GM18511 (cell line): ENCODE results near the gene G6PC1.
"Not testable (repeated sequence)": the region's sequence is repeated elsewhere in the genome, so short reads cannot be mapped to it uniquely, and the experiment has no call there.

Experiments
- ATAC-seq: cut with Tn5 transposase; IDR thresholded peaks from one replicate; pipeline ENCODE4 v1.9.1; 2021; ENCODE audit warnings: mild to moderate bottlenecking, moderate library complexity; ENCODE audit not compliant: unreplicated experiment

G6PC1 gene

DNA sequence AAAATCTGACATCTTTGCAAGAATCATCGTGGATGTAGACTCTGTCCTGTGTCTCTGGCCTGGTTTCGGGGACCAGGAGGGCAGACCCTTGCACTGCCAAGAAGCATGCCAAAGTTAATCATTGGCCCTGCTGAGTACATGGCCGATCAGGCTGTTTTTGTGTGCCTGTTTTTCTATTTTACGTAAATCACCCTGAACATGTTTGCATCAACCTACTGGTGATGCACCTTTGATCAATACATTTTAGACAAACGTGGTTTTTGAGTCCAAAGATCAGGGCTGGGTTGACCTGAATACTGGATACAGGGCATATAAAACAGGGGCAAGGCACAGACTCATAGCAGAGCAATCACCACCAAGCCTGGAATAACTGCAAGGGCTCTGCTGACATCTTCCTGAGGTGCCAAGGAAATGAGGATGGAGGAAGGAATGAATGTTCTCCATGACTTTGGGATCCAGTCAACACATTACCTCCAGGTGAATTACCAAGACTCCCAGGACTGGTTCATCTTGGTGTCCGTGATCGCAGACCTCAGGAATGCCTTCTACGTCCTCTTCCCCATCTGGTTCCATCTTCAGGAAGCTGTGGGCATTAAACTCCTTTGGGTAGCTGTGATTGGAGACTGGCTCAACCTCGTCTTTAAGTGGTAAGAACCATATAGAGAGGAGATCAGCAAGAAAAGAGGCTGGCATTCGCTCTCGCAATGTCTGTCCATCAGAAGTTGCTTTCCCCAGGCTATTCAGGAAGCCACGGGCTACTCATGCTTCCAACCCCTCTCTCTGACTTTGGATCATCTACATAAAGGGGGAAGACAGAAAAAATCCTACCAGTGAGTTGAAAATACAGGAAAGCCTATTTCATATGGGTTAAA is at the start of gene G6PC1:
G6PC1 (plus strand) TSS at position 340 of the 872 bp plus-strand sequence; CDS start at position 418, 78 bp downstream.
- ATAC-seq: no peak

DNA sequence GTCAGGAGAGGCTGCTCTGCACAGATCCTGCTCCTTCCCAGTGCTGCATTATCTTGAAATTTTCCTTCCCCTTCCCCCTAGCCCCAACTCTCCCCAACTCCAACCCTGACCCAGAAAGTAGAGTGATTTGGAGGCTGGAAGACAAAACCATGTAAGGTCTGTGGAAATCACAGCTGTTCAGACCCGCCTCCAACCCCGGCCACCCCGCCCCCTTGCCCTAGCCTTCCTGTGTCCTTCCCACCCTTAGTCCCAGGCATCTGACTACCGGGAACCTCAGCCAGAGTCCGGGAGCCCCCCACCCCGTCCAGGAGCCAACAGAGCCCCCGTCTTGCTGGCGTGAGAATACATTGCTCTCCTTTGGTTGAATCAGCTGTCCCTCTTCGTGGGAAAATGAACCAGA is 49.6 kb upstream of the G6PC1 start, which contains the start of gene AOC3:
AOC3 (plus strand) TSS at position 246 of the 400 bp plus-strand sequence; CDS start at position 391, 145 bp downstream.
- ATAC-seq: no peak

DNA sequence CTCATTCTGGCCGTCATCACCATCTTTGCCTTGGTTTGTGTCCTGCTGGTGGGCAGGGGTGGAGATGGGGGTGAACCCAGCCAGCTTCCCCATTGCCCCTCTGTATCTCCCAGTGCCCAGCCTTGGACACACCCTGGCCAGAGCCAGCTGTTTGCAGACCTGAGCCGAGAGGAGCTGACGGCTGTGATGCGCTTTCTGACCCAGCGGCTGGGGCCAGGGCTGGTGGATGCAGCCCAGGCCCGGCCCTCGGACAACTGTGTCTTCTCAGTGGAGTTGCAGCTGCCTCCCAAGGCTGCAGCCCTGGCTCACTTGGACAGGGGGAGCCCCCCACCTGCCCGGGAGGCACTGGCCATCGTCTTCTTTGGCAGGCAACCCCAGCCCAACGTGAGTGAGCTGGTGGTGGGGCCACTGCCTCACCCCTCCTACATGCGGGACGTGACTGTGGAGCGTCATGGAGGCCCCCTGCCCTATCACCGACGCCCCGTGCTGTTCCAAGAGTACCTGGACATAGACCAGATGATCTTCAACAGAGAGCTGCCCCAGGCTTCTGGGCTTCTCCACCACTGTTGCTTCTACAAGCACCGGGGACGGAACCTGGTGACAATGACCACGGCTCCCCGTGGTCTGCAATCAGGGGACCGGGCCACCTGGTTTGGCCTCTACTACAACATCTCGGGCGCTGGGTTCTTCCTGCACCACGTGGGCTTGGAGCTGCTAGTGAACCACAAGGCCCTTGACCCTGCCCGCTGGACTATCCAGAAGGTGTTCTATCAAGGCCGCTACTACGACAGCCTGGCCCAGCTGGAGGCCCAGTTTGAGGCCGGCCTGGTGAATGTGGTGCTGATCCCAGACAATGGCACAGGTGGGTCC is 49.0 kb upstream of the G6PC1 start:
- ATAC-seq: not testable (repeated sequence)

DNA sequence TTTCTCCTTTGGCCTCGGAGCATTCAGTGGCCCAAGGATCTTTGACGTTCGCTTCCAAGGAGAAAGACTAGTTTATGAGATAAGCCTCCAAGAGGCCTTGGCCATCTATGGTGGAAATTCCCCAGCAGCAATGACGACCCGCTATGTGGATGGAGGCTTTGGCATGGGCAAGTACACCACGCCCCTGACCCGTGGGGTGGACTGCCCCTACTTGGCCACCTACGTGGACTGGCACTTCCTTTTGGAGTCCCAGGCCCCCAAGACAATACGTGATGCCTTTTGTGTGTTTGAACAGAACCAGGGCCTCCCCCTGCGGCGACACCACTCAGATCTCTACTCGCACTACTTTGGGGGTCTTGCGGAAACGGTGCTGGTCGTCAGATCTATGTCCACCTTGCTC is 48.2 kb upstream of the G6PC1 start:
- ATAC-seq: no peak

DNA sequence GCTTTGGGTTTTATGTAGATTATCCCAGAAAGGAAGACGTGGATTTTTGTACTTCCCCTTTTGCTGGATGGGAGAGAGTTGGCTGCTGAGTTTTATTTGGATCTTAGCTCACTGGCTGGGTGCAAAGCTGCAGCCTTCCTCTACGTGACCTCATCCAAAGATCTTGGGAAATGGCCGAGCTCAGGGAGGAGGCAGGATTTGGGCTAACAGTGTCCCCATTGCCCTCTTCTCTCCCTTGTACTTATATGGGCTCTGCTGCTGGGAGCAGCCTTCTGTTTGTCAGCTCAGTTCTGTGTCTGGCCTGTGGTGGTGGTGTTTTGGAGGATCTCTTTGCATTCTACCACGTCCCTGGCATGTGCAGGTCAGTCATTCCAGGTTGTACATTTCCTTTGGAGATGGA is 47.6 kb upstream of the G6PC1 start:
- ATAC-seq: no peak

DNA sequence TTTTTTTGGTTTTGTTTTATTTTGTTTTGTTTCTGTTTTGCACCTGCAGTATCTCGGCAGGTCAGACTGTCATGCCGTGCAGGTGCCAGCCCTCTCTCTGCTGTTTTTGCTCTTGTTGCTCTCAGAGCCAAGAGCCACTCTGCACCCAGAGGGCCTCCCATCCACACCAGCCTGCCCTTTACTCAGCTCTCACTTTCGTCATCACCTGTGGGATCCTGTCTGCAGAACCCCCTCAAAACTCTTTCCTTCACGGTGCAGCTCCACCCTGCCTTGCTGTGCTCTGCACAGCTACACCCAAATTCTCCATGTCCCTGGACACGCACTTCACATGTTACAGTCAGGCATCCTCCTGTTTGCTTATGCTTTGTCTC is 47.0 kb upstream of the G6PC1 start:
- ATAC-seq: no peak

DNA sequence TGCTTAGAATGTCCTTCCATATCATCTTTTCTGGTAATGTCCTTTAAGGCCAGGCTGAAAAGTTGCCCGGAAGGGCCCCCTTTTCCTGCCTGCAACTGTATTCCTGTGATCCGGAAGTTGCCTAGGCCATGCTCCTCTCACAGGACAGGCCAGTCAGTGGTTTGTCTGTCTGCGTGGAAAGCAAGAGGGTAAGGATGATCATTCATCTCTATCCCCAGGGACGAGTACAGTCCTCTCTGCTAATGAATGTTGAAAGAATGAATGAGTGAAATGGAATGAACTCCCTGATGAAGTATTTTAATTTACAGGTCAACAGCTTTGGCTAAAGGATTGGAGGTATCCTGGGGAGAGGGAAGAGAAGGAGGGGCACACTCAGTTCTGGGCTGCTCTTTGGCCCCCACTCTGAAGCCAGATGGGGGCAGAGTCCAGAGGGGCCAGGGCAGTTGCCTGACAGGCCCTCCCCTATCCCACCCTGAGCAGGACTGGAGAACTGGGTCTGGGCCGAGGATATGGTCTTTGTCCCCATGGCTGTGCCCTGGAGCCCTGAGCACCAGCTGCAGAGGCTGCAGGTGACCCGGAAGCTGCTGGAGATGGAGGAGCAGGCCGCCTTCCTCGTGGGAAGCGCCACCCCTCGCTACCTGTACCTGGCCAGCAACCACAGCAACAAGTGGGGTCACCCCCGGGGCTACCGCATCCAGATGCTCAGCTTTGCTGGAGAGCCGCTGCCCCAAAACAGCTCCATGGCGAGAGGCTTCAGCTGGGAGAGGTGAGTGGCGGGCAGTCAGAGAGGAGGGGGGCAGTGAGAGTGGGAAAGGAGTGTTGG is 46.4 kb upstream of the G6PC1 start:
- ATAC-seq: no peak

DNA sequence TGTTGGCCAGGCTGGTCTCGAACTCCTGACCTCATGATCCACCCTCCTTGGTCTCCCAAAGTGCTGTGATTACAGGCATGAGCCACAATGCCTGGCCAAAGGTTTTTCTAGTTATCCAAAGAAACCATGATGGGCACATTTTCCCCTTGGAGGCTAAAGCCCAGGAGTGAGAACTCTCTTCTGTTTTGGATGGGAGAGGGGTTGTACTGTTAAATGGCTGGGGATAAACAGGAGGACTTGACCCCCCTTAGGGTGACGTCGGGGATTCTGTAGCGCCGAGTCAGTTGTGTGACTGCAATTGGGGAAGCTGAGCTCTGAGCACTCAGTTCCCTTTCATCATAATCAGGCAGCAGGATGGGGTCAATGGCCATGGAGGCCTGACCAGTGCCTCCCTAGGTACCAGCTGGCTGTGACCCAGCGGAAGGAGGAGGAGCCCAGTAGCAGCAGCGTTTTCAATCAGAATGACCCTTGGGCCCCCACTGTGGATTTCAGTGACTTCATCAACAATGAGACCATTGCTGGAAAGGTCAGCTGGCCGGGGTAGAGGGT is 45.5 kb upstream of the G6PC1 start:
- no peak for ATAC-seq

DNA sequence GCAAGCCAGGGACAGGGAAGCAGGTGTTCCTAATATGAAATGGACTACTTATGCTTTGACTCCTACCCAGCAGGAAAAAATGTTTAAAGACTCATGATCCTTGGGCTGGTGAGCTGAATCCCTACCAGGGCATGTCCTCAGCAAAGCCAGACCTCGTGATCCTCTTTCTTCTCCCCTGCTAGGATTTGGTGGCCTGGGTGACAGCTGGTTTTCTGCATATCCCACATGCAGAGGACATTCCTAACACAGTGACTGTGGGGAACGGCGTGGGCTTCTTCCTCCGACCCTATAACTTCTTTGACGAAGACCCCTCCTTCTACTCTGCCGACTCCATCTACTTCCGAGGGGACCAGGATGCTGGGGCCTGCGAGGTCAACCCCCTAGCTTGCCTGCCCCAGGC is 44.5 kb upstream of the G6PC1 start:
- not testable (repeated sequence) for ATAC-seq

DNA sequence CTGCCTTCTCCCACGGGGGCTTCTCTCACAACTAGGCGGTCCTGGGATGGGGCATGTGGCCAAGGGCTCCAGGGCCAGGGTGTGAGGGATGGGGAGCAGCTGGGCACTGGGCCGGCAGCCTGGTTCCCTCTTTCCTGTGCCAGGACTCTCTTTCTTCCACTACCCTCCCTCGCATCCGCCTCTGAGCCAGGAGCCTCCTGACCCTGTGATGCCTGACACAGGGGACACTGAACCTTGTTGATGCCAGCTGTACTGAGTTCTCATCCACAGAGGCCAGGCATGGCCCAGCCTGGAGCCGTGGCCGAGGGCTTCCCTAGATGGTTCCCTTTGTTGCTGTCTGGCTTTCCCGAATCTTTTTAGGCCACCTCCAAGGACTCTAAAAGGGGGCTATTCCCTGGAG is 44.1 kb upstream of the G6PC1 start:
- not testable (repeated sequence) for ATAC-seq

DNA sequence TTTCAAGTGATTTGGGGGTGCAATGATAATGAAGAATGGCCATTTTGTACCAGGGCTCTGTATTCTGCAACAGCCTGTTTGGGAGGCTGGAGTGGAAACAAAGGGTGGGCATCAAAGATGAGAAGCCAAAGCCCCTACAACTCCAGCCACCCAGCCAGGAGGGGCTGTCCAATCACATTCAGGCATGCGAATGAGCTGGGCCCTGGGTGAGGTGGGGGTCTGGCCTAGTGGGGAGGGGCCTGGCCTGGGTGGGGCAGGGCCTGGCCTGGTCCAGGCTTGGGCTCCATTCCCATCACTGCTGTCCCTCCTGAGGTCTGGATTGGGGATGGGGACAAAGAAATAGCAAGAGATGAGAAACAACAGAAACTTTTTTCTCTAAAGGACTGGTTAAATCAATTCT is 43.2 kb upstream of the G6PC1 start:
- ATAC-seq: no peak

DNA sequence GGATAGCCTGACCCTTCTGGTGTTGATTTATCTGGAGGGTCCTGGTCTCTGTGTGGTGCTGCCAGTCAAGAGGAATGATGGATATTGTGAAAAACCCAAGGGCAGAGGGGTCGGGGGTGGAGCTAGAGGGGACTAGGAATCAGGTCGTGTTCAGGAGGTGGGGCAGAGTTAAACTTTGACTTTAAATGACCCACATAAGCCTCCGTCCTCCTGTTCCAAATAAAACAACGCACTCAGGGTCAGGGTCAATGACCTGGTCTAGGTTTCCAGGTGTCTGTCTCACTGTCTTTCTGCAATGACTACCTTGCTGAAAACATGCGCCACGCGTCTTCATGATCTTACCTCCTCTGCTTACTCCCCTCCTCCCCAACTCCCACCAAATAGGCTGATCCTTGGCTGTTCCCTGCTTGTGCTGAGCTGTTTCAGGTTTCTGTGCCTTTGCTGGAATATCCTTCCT is 34.9 kb upstream of the G6PC1 start:
- no peak for ATAC-seq

DNA sequence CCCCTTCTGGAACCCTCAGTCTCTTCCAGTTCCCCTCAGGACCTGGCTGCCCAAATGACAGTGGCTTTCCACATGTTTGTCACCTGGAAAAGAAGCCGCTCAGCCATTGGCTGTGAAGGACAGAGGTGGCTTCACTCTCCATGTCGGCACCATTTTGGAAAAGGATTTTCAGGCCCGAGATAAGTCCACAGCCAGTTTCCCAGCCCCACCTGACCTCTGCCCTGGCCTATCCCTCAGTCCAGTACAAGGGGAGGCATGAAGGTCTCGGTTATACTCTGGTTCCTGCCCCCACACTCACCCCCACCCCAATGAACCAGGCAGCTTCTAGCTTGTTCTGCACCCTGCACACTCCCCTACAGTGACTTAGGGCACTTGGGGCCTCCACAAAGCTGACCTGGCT is 34.4 kb upstream of the G6PC1 start:
- no peak for ATAC-seq

DNA sequence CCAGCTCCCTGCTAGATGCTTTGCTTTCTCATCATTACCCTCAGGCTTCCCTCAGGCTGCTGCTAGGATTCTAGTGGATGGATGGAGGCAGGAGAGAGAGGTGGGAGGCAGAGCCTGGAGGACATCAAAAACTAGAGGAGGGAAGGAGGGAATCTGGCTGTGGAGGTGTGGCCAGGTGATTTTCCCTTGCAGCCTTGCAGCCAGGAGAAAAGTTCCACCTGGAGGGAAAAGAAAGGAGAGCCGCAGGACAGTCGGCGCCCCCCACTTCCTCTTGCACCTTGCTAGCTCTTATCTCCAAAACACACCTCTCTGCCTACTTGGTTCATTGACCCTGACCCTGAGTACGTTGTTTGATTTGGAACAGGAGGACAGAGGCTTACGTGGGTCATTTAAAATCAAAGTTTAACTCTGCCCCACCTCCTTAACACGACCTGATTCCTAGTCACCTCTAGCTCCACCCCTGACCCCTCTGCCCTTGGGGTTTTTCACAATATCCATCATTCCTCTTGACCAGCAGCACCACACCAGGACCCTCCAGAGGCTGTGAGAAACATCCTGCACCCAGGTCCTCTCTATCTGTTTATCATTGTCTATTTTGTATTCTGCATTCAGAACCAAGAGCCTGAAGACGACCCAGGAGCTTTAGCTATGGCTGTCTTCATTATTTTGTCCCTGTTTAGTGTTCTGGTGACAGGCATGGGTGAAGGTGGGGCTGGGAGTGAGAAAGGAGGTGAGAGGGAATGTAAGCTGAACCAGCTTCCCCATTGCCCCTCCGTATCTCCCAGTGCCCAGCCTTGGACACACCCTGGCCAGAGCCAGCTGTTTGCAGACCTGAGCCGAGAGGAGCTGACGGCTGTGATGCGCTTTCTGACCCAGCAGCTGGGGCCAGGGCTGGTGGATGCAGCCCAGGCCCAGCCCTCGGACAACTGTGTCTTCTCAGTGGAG is 33.7 kb upstream of the G6PC1 start:
- ATAC-seq: no peak

DNA sequence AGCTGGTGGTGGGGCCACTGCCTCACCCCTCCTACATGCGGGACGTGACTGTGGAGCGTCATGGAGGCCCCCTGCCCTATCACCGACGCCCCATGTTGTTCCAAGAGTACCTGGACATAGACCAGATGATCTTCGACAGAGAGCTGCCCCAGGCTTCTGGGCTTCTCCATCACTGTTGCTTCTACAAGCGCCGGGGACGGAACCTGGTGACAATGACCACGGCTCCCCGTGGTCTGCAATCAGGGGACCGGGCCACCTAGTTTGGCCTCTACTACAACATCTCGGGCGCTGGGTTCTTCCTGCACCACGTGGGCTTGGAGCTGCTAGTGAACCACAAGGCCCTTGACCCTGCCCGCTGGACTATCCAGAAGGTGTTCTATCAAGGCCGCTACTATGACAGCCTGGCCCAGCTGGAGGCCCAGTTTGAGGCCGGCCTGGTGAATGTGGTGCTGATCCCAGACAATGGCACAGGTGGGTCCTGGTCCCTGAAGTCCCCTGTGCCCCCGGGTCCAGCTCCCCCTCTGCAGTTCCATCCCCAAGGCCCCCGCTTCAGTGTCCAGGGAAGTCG is 32.8 kb upstream of the G6PC1 start:
- ATAC-seq: not testable (repeated sequence)

DNA sequence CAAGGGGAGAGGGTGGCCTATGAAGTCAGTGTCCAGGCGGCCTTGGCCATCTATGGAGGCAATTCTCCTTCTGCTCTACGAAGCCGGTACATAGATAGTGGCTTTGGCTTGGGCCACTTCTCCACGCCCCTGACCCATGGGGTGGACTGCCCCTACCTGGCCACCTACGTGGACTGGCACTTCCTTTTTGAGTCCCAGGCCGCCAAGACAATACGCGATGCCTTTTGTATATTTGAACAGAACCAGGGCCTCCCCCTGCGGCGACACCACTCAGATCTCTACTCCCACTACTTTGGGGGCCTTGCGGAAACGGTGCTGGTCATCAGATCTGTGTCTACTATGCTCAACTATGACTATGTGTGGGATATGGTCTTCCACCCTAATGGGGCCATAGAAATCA is 32.3 kb upstream of the G6PC1 start:
- ATAC-seq: no peak

DNA sequence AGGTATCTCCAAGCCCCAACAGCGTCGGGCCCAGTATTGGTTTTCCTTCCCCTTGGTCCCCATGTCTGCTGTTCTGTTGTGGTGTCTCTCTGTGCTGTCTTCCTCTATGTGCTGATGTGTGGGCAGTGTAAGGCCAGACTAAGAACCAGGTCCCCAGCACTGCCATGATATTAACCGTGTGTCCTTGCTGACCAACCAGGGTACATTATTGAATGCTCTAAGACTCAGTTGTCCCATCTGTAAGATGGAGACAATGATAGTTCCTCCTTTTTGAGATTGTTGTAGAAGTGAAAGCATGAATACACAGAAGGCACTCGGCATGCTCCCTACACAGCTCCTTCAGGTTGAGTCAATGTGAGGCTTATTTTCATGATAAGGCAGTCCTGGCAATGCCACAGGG is 29.0 kb upstream of the G6PC1 start:
- no peak for ATAC-seq

DNA sequence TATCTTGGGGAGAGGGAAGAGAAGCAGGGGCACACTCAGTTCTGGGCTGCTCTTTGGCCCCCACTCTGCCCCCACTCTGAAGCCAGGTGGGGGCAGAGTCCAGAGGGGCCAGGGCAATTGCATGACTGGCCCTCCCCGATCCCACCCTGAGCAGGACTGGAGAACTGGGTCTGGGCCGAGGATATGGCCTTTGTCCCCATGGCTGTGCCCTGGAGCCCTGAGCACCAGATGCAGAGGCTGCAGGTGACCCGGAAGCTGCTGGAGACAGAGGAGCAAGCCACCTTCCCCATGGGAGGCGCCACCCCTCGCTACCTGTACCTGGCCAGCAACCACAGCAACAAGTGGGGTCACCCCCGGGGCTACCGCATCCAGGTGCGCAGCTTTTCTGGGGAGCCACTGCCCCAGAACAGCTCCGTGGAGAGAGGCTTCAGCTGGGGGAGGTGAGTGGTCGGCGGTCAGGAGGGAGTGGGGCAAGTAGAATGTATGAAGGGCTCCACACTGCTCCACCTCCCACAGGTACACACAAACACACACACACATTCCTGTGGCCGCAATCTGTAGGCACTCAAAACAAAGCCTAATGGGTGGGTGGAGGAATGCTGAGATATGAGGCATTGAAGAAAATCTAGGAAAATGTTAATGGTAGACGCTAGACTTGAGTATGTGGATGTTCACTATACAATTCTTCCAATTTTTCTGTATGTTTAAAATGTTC is 28.2 kb upstream of the G6PC1 start:
- no peak for ATAC-seq
